HG02840 (cell line): Measurements from ENCODE around the gene BIVM.

ENCODE experiments used
- ATAC-seq: cut with Tn5 transposase; IDR thresholded peaks from one replicate; pipeline ENCODE4 v1.9.1; 2021; ENCODE audit warnings: mild to moderate bottlenecking, moderate library complexity, moderate number of reproducible peaks; ENCODE audit not compliant: unreplicated experiment, low FRiP score

The BIVM gene

DNA sequence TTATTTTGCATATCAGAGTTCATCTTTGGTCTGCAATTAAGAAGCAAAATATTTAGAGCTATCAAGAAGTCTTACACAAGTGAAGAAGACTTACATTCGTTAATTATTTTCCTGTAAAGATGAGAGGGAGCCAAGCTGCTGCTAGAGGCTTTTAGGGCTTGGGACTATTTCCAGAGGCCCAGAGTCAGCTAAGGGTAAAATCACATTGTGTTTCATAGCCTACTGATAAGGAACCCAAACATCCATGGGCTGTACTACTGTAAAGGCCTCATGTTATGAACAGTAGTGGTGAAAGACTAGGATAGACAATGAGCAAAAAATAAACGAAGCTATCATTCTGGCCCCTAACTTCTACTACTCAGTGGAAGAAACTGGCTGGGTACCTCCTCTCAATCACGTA, 14.4 kb upstream of the BIVM start:
- no peak for ATAC-seq

DNA sequence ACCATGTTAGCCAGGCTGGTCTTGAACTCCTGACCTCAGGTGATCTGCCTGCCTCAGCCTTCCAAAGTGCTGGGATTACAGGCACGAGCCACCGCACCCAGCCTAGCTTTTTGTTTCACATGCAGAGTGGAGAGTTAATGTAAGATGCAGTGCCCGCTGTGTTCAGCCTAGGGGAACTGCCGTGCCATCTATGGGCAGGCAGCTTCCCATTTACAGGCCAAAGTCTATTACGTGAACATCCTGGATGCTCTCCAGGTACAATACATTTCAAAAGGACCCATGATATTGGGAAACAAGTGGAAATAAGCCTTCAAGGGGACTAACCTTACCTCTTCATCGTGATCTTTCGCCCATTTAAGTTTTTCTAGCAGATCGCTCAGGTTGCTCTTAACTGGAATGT, 10.2 kb upstream of the BIVM start:
- no peak for ATAC-seq

DNA sequence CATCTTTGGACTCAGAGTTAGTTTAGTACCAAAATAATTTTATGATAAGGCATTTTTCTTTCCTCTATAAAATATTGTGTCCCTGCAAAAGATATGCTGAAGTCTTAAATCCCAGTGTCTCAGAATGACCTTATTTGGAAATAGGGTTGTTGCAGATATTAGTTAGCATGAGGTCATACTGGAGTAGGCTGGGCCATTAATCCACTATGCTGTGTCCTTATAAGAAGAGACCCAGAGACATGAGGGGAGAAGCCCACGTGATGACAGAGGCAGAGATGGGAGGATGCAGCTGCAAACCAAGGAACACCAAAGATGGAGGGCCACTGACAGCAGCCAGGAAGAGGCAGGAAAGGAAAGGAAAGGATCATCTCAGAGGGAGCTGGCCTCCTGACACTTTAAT, 6.5 kb upstream of the BIVM start:
- no peak for ATAC-seq

DNA sequence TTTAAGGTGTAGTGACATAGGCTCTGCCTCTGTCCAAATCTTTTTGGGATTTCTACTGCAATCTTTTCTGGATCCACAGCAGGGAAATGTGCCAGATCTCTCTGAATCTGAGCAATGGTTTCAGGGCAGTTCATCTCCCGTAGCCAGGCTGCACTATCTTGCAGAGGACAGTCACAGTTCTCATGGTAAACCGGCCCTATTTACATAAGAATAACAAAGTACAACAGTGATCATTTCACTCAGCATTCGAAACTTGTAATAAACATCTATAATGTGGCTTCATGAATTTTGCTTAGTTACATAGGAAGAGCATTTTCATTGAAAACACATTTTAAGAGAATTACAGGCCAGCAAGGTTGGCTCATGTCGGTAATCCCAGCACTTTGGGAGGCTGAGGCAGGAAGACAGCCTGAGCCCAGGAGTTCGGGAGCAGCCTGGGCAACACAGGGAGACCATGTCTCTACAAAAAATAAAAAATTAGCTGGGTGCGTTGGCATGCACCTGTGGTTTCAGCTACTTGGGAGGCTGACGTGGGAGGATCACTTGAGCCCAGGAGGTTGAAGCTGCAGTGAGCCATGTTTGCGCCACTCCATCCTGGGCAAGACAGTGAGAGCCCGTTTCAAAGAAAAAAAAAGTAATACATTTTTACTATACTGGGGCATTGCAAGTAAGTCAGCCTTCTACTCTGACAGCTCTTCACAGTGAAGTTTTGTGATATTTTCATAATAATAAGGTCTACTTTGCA, 5.1 kb upstream of the BIVM start:
- ATAC-seq = no peak

DNA sequence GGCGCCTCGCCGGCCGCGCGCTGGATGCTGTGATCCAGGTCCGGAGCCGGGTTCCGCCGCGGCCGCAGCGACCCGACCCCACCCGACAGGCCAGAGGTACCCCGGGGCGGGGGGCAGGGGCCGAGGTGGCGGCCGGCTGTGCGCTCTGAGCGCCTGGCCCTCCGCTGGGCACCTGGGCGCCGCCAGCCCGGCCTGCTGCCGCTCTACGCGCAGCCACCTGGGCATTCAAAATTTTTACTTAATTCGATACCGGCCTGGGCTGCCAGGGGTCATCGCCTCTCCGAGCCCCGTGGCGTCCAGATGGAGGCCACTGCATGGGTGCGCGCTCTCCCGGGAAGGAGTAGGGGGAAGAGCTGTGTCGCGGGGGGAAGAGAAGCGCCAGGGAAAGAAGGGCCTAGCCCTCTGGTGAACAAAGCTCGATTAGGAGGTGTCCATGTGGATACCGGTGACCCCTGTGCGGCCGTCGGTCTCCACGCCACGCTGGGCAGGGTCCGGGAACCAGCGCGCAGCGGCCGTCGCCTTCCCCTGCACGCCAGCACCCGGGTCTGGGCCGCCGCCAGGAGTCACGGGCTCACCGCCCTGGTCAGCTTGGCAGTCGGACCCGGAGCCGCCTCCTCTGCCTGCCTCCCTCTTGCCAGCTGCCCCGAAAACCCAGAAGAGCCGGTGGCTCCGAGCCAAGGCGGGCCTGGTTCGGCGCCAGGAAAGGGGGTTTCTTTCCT, 666 bp downstream of the BIVM start:
- peak; percentile 11 for ATAC-seq

DNA sequence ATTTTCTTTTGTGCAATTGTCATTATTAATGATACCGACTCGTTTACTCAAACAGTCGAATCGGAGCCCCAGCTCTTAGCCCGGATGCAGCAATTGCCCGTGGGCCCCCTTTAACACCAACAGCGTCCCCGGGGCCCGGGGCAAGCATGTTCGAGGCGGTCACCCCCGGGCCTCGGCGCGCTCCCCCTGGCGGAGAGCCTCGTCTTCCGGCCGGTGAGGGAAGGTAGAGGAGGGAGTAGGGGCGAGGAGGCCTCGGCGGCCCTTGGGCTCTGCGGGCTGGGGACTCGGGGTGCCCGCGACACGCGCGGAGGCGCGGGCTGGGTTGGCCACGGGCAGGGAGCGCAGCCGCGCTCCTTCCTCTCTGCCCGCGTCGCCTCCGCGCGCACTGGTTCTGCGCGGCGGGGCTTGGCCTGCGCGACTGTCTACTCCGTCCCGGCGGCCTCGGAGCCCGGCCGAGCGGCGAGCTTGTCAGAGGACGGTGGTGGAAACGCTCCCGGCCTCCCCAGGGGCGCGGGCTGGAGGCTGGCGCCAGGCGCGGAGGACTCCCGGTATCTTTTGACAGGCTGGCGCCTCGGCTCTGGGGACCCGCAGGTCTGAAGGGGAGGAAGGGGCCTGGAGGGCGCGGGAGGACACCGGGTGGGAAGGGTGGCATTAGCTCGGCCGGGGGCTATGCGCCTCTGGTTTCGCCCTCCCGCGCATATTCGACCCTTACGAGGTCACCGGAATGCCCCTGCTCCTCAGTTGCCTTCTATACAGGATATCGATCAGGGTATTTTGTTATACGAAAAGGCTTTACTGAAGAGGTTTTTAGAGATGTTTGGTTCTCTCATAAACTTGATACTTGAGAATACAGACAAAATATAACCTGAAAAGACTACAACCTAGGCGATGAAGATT, 1.5 kb downstream of the BIVM start:
- peak; percentile 75 for ATAC-seq

DNA sequence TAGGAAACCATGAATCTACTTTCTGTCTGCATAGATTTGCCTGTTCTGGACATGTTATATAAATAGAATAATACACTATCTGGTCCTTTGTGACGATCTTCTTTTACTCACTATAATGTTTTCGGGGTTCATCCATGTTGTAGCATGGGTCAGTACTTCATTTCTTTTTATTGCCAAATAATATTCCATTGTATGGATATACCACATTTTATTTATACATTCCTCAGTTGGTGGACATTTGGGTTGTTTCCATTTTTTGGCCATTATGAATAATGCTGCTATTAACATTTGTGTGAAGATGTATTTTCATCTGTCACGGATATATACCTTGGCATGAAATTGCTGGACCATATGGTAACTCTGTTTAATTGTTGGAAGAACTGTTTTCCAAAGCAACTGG, 6.8 kb downstream of the BIVM start:
- ATAC-seq = no peak

DNA sequence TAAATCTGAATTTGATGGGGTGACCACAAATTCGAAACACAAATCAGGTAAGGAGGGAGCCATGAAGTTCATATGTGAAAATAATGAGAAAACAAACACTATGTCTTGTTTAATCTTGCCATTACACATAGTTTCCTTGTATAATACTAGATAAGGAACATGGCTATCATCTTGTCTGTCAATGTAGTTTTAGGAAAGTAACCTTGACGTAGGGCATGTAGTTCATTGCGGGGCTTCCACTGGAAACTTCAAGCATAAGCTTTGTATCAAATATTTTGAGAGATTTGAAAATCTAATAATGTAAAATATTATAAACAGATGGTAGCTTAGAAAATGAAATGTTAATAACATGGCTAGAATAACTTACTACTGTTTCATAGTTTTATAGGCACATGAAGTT, 8.8 kb downstream of the BIVM start:
- no peak for ATAC-seq

DNA sequence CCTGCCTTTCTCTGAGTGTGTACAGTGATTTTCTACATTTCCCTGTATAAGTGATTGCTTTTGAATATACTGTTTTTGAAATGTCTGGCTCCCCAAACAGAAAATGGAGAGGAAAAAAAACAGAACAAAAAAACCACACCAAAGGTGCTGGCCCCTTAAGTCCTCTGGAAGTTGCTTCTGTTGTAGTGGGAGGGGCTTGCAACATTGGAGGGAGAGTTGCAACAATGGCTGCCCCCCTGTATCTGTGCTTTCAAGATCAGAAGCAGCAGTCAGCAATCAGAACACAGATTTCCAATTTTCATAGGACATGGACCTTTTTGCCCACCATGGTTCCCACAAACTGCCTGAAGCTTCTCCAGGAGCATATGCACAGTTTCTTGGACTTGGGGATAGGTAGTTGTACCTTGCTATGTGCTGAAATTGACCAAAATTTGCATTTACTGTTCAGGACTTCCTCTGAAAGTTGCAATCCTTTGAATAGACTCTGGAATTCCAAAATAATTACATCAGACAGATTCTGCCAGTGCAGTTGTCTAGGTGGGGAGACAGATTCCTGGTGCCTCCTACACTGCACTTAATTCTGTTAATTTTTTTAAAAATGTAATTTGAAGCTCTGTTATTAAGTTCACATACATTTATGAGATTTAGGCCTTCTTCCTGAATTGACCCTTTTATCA, 13.8 kb downstream of the BIVM start:
- no peak for ATAC-seq

DNA sequence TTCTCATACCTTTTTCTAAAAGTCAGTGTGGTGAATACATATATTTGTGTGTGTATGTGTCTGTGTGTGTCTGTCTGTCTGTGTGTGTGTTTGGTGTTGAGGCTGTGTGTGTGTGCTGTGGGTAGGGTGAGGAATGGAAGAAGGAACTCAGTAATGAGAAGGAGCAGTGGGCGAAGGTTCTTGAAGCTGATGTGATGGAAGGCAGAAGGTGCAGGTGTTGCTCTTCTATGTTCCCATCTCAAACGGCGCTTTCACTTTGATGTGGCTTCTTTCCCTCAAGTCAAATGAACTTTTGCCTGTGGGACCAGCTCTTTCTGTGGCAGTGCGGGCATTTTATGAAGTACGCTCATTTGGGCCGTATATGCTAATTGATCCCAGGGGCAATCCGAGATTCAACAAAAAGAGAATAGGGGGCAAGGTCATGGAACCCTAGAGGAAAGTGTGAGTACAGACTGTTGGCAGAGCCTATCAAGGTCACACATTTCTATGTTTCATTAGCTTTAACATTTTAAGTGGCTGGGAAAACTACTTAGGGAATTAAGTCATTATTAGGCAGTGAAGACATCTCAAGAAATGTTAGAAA, 15.2 kb downstream of the BIVM start:
- ATAC-seq = no peak

DNA sequence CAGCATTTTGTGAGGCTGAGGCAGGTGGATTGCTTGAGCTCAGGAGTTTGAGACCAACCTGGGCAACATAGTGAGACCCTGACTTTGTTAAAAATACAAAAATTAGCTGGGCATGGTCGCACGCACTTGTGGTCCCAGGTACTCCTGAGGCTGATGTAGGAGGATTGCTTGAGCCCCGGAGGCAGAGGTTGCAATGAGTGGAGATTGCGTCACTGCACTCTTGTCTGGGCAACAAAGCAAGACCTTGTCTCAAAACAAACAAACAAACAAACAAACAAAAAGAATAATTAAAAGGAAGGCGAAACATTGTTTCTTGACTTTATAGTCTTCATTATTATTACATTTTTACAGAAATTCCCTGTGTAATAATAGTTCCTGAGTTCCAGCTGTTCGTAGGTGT, 15.9 kb downstream of the BIVM start:
- no peak for ATAC-seq

DNA sequence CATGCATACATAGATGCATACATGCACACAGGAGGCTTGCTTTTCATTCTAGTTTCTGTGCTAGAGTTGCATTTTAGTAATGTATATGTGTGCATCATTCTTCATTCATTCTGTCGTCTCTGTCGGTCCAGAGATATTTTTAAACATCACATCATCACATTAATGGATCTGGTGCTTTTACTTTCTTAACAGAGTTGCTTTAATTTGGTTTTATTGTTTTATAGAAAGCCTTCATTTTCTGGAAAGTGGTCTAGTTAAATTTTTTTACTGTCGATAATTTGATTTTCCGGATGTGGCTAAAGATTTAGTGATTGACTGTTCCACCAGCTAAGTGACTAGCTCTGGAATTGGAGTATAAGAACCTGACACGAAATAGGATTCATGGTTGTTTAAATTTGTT, 16.9 kb downstream of the BIVM start:
- no peak for ATAC-seq

DNA sequence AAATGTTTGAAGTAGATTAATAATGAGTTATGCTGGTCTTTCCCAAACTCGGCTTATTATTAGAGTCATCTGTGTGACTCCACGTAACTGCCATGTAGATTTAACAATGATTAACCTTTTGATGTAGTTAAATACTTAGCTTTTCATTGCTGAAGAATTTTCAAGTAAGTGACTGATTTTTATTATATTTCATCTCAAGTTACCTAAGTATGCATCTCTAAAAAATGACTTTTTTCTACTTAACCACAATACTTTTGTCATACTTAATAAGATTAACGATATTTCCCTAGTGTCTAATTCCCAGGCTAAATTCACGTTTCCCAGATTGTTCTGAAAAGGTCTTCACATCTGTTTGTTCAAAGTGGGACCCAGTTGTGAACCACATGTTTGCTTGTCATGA, 17.8 kb downstream of the BIVM start:
- no peak for ATAC-seq

DNA sequence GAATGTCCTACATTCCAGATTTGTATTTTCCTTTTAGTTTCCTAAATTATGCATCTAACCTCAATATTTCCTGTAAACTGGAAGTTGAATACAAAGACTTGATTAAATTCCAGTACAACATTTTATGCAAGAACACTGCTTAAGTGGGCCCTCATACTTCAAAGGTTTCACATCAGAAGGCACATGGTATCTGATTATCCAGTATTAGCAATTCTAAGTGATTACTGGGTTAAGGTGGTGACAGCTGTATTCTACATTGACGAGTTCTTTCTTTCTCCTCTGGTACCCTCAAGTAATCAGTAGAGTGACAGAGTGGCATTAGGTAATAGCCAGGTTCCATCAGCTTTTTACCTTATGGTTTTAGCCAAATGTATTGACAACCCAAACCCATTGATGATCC, 18.3 kb downstream of the BIVM start:
- no peak for ATAC-seq

DNA sequence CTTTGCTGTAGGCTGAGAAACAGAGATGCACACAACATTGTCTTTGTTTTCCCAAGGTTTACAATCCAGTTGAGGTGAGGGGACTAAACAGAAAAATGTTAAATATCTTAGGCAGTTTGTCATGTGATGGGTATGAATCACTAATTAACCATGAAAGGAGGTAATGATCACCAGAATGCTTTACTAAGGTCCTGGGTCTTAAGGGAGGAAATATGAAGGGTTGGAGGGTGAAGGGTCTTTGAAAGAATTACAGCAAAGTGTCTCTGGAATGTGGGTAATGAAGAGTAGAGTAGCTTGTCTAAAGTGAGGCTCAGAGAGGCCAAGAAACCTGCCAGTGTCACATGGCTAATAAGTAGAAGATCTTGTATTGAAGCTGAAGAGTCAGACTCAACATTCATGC, 19.0 kb downstream of the BIVM start:
- ATAC-seq = no peak

DNA sequence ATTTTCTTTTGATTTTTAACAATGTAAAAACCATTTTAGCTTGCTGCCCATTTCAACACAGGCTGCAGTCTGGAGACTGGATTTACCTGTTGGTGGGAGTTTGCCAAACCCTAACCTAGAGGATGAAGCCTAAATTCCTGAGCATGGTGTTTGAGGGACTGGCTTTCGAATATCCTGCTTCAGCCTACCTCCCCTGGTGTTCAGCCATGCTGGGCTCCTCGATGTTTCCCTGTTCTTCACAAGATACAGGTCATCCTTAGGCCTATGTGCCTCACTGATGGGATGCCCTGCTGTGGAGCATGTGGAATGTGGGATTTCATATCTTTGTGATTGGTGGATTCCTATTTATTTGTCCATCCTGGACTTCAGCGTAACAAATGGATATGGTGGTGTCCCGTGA, 26.5 kb downstream of the BIVM start:
- no peak for ATAC-seq

DNA sequence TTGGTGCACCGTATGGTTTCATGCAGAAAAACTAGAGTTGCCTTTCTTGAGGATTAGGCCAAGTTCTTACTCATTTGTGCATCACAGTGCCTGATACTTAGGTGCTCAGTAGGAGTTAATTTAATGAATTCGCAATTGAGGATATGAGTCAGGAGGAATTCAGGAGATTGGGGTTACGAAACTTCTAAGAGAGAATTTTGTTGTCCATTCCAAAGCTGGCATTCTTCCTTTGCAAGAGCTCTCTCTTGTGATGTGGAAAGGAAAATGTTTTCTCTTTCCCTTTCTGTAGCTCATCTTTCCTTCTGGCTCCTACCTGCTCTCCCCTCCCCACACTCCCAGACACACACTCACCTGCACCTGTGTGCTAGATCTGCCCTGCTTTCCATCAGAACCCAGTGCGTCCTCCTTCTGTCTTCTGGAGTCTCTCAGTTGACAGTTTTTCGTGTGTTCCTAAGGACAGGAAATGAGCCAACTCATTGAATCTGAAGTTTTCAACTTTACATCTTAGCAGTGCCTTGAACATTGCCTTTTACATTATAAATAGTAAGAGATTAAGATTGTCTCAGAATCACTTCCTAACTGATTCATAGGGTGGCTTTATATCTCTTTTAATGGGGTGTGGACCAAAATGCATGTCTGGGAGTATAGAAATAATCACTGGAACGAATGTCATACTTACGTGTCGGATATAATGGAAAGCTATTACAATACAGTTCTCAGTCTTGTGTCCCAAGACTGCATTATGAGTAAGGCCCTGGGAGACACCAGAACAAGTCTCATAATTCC, 27.2 kb downstream of the BIVM start:
- ATAC-seq = no peak

DNA sequence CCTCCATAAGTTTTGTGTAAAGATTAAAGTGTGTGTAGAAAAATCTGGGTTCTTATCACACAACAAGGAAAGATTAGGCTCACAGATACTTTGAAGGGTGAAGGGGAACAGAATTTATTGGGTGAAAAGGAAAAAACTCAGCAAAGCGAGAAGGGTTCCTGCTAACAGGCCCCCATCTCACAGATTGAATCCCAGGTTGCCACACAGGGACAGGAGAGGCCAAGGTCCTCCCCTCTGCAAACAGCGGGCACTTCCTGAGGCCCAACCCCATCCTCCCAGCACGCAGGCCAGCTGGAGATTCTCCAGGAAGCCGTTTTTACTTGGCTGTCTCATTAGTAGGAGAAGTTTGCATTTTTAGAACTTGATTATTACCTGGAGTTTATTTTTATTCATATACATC, 31.7 kb downstream of the BIVM start:
- ATAC-seq = no peak

DNA sequence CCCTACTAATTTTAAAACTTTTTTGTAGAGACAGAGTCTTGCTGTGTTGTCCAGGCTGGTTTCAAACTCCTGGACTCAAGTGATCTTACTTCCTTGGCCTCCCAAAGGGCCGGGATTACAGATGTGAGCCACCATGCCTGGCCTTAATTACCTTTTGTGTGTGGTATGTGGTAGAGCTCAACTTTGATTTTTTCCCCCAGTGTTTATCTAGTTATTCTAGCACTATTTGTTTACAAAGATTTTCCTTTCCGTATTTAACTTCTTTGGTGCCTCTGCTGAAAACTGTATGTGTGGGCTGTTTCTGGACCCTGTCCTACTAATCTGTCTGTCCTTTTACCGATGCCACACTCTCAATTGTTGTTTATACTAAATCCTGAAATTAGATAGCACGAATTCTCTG, 37.6 kb downstream of the BIVM start:
- no peak for ATAC-seq

DNA sequence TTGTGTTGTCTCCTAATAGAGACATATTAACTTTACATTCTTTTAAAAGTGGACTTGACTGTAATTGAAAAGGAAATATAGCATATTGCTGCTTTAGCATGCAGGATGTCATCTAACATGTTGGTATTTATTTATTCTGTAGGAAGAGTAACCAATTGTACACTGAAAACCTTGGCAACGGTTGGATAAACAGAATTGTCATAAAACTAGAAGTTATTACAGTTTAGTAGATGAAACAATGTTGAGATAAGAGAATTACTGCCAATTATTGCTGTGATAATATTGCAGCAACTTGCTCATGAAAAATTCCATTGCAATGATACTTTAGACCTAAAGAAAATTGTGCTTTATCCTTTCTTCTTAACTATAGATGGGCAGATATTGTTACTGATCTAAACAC, 39.4 kb downstream of the BIVM start:
- no peak for ATAC-seq
